Esophagus squamous epithelium (tissue), 4 donors: ENCODE measurements around the gene RPN2.

Source experiments
- CTCF ChIP-seq, 6 experiments: fragments of 450-650 bp in 4 of 6; fragments of 200-600 bp in 2 of 6; sonication (generic) in 2 of 6; IDR thresholded peaks; one replicate each; pipeline ENCODE4 v1.5.1; 2016 to 2019; ENCODE audit warnings: antibody characterized with exemption in 6 of 6, mild to moderate bottlenecking in 4 of 6, moderate library complexity in 4 of 6
- POLR2A ChIP-seq, 4 donors: fragments of 450-650 bp; IDR thresholded peaks; one replicate each; pipeline ENCODE4 v1.6.1; 2017; ENCODE audit warnings: antibody characterized with exemption in 4 of 4, mild to moderate bottlenecking in 4 of 4, moderate library complexity in 3 of 4

GRCh38 chr20:37165031-37165430 is 14.1 kb upstream of the RPN2 start:
- TF ChIP-seq CTCF (IDR thresholded peaks at IDR 0.05), result no peak
- TF ChIP-seq POLR2A (IDR thresholded peaks at IDR 0.05), result no peak
